IPS-15b (cell line): ENCODE results near the gene GBA2.

Experiments
- H3K27me3 ChIP-seq: one replicate; pipeline ENCODE4 v1.6.1; 2013; ENCODE audit warnings: low read length; ENCODE audit not compliant: control insufficient read depth, insufficient read depth
- H3K36me3 ChIP-seq: one replicate; pipeline ENCODE4 v1.6.1; 2013; ENCODE audit warnings: low read length; ENCODE audit not compliant: control insufficient read depth, insufficient read depth
- H3K4me1 ChIP-seq: one replicate; pipeline ENCODE4 v1.6.1; 2013; ENCODE audit warnings: mild to moderate bottlenecking, low read length; ENCODE audit not compliant: control insufficient read depth, insufficient read depth
- H3K4me3 ChIP-seq: one replicate; pipeline ENCODE4 v1.5.1; 2013; ENCODE audit warnings: low read depth, low read length
- H3K9ac ChIP-seq: one replicate; pipeline ENCODE4 v1.6.1; 2013; ENCODE audit warnings: low read depth, mild to moderate bottlenecking, low read length
- H3K9me3 ChIP-seq: one replicate; pipeline ENCODE4 v1.6.1; 2013; ENCODE audit warnings: mild to moderate bottlenecking, low read length; ENCODE audit not compliant: control insufficient read depth, insufficient read depth

Gene GBA2

DNA sequence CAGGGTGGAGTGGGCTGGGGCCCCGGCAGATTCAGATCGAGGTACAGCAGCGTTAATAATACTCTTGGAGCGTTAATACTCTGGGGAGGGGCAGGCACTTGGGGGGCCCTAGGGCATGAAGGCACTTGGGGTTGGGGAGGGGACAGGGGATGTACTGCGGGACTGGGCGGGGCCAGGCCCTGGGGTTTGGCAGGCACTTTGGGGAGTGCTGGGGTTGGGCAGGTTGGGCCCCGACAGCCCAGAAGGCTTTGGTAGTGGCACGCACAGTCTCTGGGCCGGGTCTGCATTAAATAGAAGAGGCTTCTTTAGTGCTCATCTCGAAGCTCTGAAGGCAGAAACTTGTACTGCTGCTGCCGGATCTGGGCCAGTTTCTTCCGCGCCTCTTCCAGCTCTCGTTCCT, 51.5 kb downstream of the GBA2 start:
- no peaks in the 10 kb centered on the region for H3K9me3 ChIP-seq
- no peaks in the 10 kb centered on the region for H3K27me3 ChIP-seq
- peaks cover 42% of the 10 kb centered on the region for H3K36me3 ChIP-seq

GRCh38 chr9:35696520-35697215, 52.4 kb downstream of the GBA2 start:
- H3K4me3 ChIP-seq, result no peak overlapping the region
- no peaks in the 10 kb centered on the region for H3K27me3 ChIP-seq
- H3K9ac ChIP-seq, result no peak overlapping the region
- no peaks in the 10 kb centered on the region for H3K4me1 ChIP-seq
- H3K9me3 ChIP-seq, result no peaks in the 10 kb centered on the region
- peaks cover 36% of the 10 kb centered on the region for H3K36me3 ChIP-seq

More for the DNA sequence above, 51.5 kb downstream of the GBA2 start:
- H3K9ac ChIP-seq, result no peak overlapping the region
- H3K4me1 ChIP-seq, result no peaks in the 10 kb centered on the region
- H3K4me3 ChIP-seq, result no peak overlapping the region

GRCh38 chr9:35695943-35696401, 53.1 kb downstream of the GBA2 start:
- Histone ChIP-seq H3K36me3 (peaks cover 33% of the 10 kb centered on the region), H3K4me1 (no peaks in the 10 kb centered on the region), H3K4me3 (no peak overlapping the region), H3K9me3 (no peaks in the 10 kb centered on the region), H3K9ac (no peak overlapping the region), H3K27me3 (no peaks in the 10 kb centered on the region)

GRCh38 chr9:35691757-35692301, 57.2 kb downstream of the GBA2 start:
- Histone ChIP-seq H3K9me3 (no peaks in the 10 kb centered on the region), H3K4me3 (peak overlapping the region; percentile 79), H3K27me3 (no peaks in the 10 kb centered on the region), H3K4me1 (peaks cover 10% of the 10 kb centered on the region), H3K9ac (no peak overlapping the region), H3K36me3 (peaks cover 13% of the 10 kb centered on the region)

DNA sequence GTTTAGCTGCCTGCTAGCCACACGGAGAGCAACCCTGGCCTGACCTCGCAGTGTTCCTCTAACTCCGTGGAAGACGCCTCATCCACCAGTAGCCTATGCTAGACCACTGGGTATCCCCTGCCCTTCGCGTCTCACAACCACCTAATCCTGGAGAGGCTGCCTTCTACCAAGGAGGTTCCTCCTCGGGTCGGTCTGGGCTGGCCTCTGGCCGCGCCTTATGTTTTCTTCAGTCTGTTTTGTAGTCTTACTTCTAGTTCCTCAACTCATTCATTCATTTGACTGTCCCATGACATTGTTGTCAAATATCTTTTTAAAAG, 57.7 kb downstream of the GBA2 start:
- peak overlapping the region; percentile 37 for H3K9ac ChIP-seq

GRCh38 chr9:35690614-35691333, 58.3 kb downstream of the GBA2 start:
- peak overlapping the region; percentile 37 for H3K9ac ChIP-seq
- peaks cover 10% of the 10 kb centered on the region for H3K4me1 ChIP-seq
- H3K36me3 ChIP-seq, result peaks cover 15% of the 10 kb centered on the region
- no peaks in the 10 kb centered on the region for H3K9me3 ChIP-seq
- no peaks in the 10 kb centered on the region for H3K27me3 ChIP-seq
- H3K4me3 ChIP-seq, result peak overlapping the region; percentile 81

More for the DNA sequence above, 57.7 kb downstream of the GBA2 start:
- H3K9me3 ChIP-seq, result no peaks in the 10 kb centered on the region
- peaks cover 10% of the 10 kb centered on the region for H3K4me1 ChIP-seq
- peaks cover 15% of the 10 kb centered on the region for H3K36me3 ChIP-seq
- no peaks in the 10 kb centered on the region for H3K27me3 ChIP-seq
- peak overlapping the region; percentile 79 for H3K4me3 ChIP-seq

- Histone ChIP-seq H3K4me1 (peaks cover 10% of the 10 kb centered on the region), H3K9me3 (no peaks in the 10 kb centered on the region), H3K27me3 (no peaks in the 10 kb centered on the region), H3K9ac (peak overlapping the region; percentile 12), H3K4me3 (peak overlapping the region; percentile 81), H3K36me3 (peaks cover 19% of the 10 kb centered on the region)
Observed at GRCh38 chr9:35690294-35690613, 58.8 kb downstream of the GBA2 start.

- H3K4me1 ChIP-seq, result peaks cover 10% of the 10 kb centered on the region
- H3K9ac ChIP-seq, result peak within 1 kb of the TSS; percentile 92
- H3K9me3 ChIP-seq, result no peaks in the 10 kb centered on the region
- H3K36me3 ChIP-seq, result peaks cover 24% of the 10 kb centered on the region
- H3K4me3 ChIP-seq, result peak within 1 kb of the TSS; percentile 81
- H3K27me3 ChIP-seq, result no peaks in the 10 kb centered on the region
Observed at GRCh38 chr9:35689542-35690293, 59.3 kb downstream of the GBA2 start, which contains the start of gene TPM2. TPM2 (minus strand) TSS chr9:35689925; CDS start chr9:35689817, 108 bp downstream.

GRCh38 chr9:35688558-35689541, 60.2 kb downstream of the GBA2 start:
- H3K36me3 ChIP-seq, result peaks cover 33% of the 10 kb centered on the region
- H3K9ac ChIP-seq, result peak overlapping the region; percentile 92
- H3K9me3 ChIP-seq, result no peaks in the 10 kb centered on the region
- peak overlapping the region; percentile 81 for H3K4me3 ChIP-seq
- peaks cover 10% of the 10 kb centered on the region for H3K4me1 ChIP-seq
- no peaks in the 10 kb centered on the region for H3K27me3 ChIP-seq

GRCh38 chr9:35687972-35688557, 61.0 kb downstream of the GBA2 start:
- H3K4me1 ChIP-seq, result peaks cover 10% of the 10 kb centered on the region
- H3K27me3 ChIP-seq, result no peaks in the 10 kb centered on the region
- peaks cover 40% of the 10 kb centered on the region for H3K36me3 ChIP-seq
- no peaks in the 10 kb centered on the region for H3K9me3 ChIP-seq
- H3K4me3 ChIP-seq, result peak overlapping the region; percentile 81
- no peak overlapping the region for H3K9ac ChIP-seq
